ENCODE data around the gene CCT5.

CCT5 gene

DNA sequence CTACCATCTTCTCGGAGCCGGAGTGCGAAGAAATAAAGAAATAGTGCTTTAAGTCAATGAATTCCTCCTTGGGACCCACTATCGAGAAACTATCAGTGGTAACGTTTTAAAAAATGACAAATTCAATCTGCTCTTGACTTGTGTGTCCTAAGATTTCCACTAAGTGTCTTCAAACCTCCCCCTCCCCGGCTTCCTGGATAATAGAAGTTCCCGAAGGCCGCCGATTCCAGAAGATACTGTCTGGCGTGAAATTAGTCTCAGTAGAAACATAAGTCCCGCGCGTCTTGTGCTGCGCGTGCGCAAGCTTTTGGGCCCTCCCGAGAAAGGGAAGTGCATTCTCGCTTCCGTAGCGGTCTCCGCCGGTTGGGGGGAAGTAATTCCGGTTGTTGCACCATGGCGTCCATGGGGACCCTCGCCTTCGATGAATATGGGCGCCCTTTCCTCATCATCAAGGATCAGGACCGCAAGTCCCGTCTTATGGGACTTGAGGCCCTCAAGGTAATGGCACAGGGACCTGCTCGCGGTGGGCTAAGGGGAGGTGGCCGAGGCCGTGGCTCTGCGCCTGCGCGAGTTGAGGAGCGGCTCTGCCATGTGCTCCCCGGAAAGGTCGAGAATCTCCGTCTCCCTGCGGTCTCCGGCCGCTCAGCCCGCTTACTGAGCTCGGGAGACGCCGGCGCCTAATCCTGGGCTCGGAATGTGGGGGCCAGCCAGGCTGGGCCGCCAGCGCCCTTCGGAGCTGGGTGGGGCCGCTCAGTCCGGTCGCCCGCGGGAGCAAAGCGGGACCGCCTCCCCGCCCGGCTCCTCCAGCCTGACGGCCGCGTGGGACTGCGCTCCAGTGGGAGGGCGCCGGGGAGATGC lies at the start of gene CCT5:
Gene CCT5, plus strand, starts transcription at position 333 of the 858 bp plus-strand sequence. Its CDS starts 61 bp downstream, at position 394.
- peak; percentile 68 to 81 (median 74) for DNase-seq (ENCODE audit: low read depth in 4 of 4, low spot score in 1 of 4)

DNA sequence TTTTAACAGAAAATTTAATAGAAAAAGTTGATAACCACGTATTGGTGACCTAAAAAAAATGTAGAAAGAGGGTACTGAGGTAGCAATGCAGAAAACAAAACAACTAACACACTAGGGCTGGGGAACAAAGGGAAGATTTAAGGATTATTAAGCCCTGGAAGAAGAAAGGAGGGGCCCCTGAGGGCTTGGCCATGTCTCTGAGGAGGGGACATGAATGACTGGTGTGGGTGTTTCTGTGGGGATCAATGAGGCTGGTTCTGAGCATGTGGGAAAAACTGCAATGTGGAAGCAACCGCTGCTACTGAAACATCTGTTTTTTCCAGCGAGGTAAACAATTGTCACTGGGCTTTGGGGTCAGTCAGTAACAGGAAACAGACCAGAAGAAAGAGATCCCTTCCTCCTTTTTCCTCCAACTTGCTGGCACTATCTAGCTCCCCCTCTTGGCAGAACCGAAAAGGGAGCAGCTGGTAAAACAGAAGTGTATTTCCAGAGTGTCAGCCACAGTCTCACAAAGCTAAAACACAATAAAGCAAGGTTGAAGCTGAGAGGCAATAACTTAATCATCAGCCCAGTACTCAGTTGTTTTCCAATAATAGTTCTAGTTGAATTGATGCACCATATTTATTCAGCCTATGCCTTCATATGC lies 48.7 kb upstream of the CCT5 start:
- no peak for DNase-seq (ENCODE audit: low read depth in 4 of 4, low spot score in 1 of 4)

DNA sequence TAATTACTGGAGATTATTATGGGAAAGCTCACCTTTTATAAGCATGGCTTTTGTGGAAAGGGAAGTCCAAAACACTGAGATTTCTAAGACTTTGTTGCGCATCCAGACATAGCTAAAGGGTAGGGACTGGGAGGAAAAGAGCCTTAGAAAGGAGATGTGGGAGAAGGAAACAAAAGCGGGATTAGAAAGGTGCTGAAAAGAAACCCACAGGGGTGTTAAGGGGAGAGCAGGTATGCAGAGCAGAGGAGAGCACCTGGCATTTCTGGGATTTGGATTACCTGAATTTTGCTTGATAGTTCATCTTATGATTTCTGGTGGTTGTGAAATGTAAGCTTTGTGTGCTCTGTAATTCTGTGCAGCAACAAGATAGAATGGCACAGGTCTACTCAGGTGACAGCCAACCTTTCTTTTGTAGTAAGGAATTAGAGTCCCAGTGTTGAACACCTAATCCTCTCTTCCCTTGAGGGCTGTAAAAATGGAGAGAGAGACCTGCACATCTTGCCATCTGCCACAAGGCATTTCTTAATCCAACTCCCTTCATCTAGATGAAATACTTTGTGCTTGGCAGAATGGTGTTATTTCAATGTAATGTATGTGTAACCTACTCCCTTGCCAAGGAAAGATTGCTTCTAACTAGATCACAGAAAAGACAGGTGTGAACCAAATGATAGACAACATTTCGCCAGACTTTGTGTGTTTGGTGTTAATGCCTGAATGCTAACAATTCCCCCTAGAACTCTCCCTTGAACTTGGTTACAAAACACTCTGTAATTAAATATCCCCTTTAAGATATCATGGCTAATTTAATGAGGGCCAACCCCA lies 47.8 kb upstream of the CCT5 start:
- no peak for DNase-seq (ENCODE audit: low read depth in 4 of 4, low spot score in 1 of 4)

DNA sequence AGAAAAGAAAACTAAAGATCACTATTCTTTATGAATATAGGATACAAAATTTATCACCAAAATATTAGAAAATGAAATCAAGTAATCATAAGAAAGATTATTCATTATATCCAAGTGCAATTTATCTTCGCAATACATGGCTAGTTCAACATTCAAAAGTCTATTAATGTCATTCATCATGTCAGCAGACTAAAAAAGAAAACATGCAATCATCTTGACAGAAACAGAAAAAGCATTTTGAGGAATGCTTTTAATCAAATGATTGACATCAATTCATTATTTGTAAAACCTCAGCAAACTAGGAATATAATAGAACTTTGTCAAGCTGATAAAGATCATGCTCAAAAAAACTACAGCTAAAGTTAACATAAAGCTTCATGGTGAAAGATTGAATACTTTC lies 41.1 kb upstream of the CCT5 start:
- DNase-seq (ENCODE audit: low read depth in 4 of 4, low spot score in 1 of 4) = no peak

DNA sequence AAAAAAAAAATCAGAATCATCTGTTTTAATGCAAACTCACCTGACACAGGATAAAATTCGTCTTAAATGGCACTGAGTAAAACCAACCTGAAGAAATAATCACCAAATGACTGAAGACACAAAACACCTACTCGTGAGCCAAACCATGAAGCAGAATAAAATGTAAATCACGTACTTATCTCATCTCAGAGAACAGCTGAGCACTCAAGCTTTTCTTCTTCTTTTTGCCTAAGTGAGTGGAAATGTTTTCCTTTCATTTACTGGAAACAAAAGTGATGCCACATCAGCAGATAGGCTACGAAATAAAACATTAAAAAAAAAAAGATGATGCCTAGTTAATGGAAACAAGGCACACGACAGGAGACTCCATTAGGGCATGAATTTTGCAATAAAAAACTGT lies 36.8 kb upstream of the CCT5 start:
- DNase-seq (ENCODE audit: low read depth in 4 of 4, low spot score in 1 of 4) = no peak

DNA sequence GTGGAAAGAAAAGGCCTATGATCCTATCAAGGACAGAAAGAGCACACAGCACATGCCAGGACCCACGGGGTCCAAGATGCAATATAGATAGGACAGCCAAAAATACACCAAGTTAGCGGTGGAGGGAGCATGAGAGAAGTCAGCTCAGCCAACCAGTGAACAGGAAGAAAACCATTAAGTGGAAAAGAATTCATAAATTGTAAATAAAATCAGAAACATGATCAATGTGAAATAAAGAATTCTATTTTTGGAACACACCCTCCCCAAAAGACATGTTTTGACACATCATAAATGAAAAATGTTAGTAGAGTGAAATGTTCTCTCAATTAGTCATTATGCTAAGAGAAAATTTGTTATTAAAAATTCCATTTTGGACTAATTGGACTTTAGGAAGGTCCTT lies 36.0 kb upstream of the CCT5 start:
- DNase-seq (ENCODE audit: low read depth in 4 of 4, low spot score in 1 of 4) = no peak

DNA sequence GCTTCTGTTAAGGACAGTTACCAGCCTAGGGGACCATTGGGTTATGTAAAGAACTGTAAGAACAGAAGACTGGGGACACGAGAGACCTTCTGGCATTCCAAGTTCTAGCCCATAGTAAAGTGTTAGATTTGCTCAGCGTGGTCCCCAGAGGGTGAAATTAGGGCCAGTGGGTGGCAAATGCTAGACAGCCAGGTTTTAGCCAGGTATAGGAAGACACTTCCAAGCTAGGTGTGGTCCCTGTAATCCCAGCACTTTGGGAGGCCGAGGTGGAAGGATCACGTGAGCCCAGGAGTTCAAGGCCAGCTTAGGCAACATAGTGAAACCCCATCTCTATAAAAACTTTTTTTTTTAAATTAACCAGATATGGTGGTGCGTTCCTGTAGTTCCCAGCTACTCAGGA lies 34.7 kb upstream of the CCT5 start:
- DNase-seq (ENCODE audit: low read depth in 4 of 4, low spot score in 1 of 4) = no peak

DNA sequence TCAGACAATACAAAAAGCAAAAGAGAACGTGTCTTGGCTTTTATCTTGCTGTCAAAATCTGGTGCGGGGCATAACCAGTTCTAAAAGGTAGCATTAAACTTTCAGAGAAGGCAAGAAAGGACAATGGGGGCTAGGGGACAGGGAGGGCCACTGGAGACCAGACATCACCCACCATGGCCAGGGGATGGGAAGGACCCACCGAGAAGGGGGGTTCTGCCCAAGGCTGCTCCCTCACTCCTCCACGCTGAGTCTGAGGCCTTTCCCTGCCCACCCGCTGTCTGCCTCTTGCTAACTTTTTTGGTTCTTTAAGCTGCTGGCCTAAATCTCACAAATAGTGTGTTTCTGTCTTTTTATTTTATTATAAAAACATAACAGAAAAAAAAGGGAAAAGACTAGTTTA lies 34.0 kb upstream of the CCT5 start:
- DNase-seq (ENCODE audit: low read depth in 4 of 4, low spot score in 1 of 4) = no peak

DNA sequence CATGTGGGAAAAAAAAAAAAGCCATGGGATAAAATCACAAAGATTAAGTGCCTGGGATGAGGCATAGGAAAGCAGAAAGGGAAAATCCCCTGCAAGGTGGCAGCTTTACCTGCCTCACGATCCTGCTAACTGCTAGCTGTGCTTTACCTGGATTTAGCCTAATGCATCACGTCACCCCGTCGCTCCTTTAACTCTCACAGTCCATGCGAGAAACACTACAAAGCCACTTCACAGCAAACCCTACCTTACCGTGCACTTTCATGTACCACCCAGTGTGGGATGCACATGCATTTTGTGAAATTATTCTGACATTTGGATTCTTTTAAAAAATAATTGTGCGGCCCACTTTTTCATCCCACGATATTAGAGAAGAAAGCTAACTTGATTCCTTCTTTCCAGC lies 31.4 kb upstream of the CCT5 start:
- no peak for DNase-seq (ENCODE audit: low read depth in 4 of 4, low spot score in 1 of 4)

DNA sequence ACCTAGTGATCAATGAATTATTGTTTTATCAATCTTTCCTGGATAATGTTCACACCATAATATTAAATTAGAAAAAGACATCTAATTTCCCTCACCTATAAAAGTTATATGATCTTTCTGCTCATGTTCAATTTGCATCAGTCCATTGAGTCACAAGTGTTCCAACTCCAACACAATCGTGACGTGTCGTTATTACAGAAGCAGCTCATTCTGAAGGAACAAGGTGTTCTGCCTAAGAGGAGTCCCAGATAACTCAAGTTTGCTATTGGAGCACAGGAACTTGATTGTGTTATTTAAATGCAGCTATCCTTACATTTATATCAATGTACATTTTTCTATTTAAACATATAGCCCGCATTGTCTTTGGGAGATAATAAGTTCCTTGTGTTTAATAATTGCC lies 31.0 kb upstream of the CCT5 start:
- no peak for DNase-seq (ENCODE audit: low read depth in 4 of 4, low spot score in 1 of 4)

DNA sequence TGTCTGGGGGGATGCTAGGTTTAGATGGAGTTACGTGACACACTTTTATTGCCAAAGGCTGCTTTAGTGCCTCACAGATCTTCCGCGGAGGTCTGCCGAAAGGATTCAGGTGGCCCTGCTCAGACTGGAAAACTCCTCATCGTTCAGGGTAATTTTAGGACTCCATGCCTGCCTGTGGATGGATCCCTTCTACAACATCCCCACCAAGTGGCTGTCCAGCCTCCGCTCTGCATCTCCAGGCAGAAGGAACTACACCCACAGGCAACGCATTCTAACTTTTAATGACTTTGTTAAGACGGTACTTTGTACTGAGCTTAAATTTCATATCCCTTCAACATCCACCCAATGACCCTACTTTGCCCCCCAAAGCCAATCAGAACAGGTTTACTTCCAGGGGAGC lies 29.8 kb upstream of the CCT5 start:
- DNase-seq (ENCODE audit: low read depth in 4 of 4, low spot score in 1 of 4) = no peak

DNA sequence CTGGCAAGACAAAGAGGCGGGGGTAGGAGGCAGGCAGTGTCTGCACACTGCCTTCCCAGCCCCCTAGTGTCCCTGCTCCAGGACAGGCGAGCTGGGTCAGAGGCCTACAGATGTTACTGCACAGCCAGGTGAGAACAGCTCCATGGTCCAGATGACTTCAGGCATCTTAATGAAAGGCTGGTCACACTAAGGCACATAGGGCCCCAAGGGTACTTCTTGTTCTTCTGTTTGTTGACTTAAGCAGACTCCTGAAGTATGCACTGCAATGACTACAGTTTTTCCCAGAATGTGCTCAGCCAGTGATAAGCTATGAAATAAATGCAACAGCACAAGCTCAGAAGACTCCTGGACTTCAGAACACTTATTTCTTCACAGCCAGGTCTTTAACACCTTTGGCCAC lies 27.8 kb upstream of the CCT5 start:
- DNase-seq (ENCODE audit: low read depth in 4 of 4, low spot score in 1 of 4) = no peak

DNA sequence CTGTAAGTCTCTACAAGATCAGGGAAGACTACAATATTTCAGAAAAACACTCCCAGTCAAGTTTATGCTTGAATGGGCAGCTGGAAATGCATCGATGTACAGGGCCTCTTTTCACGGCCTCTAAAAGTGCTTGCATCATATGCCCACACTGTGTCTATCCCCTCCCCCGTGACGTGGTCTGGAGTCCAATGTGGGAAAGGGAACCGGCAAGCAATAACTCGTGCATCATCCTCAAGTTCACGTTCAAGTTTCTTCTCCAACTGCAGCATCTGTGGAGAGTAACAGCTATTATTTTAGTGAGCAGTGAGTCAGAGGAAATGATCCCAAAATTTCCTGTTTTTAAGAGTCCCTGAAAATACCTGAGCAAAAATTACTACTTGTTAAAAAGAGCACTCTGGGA lies 22.7 kb upstream of the CCT5 start:
- DNase-seq (ENCODE audit: low read depth in 4 of 4, low spot score in 1 of 4) = no peak

DNA sequence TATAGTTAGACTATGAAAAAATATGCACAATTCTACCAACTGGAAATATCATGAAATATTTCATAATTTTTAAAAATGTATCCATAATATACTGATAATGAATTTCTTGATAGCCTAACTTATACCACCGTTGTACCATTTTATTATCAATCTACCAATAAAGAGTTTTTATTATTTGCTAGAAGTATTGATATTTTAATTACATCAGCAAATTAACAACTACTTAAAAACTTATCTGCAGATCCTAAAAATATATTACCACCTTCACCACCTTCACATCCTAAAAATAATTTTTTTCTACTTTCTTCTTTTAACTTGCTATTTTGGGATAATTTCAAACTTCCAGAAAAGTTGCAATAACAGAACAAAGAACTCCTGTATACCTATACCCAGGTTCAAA lies 21.8 kb upstream of the CCT5 start:
- DNase-seq (ENCODE audit: low read depth in 4 of 4, low spot score in 1 of 4) = no peak

DNA sequence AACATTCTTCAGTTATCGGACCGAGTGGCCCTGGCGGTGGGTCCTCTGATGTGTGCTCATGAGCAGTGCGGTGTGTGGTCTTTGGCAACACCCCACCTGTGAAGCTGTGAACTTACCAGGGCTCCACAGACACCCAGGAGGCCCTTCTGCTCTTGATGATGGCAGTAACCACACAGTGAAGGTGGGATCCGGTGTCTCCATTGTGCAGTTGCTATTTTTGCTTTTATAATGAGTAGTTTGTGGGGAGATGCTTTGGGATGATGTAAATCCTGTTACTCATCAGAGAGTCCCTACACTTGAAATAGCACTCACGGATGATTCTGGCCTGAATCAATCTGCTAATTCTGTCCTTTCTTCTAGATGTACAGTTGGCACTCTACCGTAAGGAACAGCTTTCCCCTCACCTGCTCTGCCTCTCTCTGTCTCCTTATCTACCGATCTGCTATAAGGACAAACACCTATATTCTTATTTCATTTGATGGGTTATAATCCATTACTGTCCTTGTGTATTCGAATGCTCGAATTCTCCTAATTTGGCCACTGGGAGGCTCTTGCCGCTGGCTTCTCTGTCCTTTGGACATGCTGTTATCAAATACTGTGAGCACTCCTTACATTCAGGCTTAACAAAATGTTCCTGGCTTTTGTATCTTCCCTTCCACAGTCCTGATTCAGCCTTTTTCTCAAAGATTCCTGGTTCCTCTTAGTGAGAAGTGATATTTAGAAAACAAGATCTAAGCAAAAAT lies 20.6 kb upstream of the CCT5 start:
- DNase-seq (ENCODE audit: low read depth in 4 of 4, low spot score in 1 of 4) = no peak

DNA sequence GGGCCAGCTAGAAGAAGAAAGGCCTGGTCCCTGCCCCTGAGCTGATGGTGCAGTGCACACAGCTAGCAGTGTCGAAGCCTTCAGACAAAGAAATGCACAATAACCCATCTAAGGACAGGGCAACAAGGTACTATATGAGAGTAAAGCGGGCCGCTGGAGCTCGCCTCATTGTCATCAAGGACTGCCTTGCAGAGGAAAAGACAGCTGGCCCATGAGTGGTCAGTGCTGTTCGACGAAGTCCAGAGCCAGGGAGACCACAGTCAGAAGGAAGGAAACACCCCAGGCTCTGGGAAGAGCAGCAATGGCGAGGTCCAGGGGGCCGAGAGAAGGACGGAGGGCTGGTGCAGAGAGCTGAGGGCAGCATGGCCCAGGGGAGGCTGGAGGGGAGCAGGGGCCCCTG lies 17.7 kb upstream of the CCT5 start:
- no peak for DNase-seq (ENCODE audit: low read depth in 4 of 4, low spot score in 1 of 4)

DNA sequence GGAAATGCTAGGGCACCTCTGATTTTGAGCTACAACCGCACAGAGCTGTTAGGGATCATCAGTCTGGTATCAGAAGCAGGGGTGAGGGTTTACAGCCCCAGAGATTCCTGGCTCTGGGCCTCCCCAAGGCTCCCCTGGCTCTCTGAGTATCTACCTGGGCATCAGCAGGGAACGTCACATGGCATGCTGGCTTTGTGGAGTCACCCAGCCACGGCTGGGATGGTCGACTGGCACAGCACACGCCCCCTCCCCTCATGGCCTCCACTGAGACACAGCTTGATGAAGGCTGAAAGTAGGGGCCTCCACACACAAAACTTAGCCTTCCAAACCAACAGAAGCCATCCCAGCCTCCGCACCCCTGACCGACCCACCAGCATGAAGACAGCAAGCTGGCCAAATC lies 17.1 kb upstream of the CCT5 start:
- no peak for DNase-seq (ENCODE audit: low read depth in 4 of 4, low spot score in 1 of 4)

DNA sequence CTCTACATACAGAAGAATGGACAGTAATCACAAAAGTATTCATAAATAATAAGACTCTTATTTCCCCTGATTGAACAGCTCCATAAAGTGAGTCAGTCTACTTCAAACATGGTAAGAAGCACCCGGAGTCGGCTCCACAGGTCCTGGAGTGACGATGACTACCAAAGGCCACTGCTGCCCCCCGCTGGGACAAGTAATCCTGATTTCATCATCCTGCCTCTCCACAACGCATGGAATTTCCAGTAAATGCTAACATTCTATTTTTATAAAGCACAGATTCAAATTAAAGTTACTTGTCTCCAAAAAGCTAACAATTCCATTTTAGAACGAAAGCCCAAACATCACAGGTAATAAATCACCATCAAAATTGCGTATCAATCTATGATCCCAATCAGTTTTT lies 16.6 kb upstream of the CCT5 start:
- no peak for DNase-seq (ENCODE audit: low read depth in 4 of 4, low spot score in 1 of 4)

DNA sequence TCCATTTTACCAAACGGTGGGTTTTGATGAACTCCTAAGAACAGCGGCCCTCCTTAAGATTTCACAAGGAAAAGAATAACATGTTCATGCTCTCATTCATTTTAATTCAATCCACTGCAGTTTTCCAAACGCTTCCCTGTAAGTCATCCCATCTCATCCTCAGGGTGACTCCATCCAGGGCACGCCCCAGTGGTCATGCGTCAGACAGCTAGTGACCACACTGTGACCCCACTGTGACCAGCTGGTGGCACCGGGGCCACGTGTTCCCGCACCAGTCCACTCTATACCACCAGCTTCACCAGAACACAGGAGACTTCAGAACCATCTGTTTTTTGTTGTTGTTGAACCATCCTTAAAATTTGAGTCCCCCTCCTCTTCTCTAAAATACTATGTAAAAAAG lies 14.7 kb upstream of the CCT5 start:
- DNase-seq (ENCODE audit: low read depth in 4 of 4, low spot score in 1 of 4) = no peak

DNA sequence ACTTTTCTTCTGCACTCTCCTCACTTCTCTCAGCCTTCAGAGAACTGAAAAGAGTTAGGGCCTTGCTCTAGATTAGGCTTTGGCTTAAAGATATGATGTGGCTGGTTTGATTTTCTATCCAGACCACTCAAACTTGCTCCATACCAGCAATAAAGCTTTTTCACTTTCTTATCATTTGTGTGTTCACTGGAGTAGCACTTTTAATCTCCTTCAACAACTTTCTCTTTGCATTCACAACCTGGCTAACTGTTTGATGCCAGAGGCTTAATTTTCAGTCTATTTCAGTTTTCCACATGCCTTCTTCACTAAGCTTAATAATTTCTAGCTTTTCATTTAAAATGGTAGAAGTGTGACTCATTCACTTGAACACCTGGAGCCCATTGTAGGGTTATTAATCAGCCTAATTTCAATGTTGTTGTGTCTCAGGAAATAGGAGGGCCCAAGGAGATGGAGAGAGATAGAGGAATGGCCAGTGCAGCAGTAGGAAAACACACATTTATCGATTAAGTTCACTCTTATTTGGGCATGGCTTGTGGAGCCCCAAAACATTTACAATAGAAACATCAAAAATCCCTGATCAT lies 6.3 kb upstream of the CCT5 start:
- no peak for DNase-seq (ENCODE audit: low read depth in 4 of 4, low spot score in 1 of 4)

Data from stimulated activated CD4-positive, alpha-beta T cell treated with anti-CD3 and anti-CD28 coated beads, Interleukin-1b, Interleukin-23, amount 100 ng/mL, for 24 hours (primary cell).